ENCODE results near the gene EHD1. TPM values are rescaled to one million over a fixed set of nuclear protein-coding genes. Genes with fewer than 3 reads are reported as not detected.

Gene EHD1
- total and polyA plus RNA-seq, 2 donors (not counting 1 experiment from before 2014, with no cell fraction given) = 71.3 to 240 TPM

GRCh38 chr11:64883575-64883974, 5.2 kb upstream of the EHD1 start:
- Histone ChIP-seq H3K27me3 (ENCODE audit: control insufficient read depth, insufficient read depth, low read length) (no peaks in the 10 kb centered on the region), H3K79me2 (ENCODE audit: control insufficient read depth, insufficient read depth, low read length) (no peaks in the 10 kb centered on the region), H4K20me1 (ENCODE audit: control insufficient read depth, extremely low read depth, insufficient read depth, low read length) (no peaks in the 10 kb centered on the region), H3K9ac (ENCODE audit: insufficient read depth, low read length) (no peak overlapping the region), H2AFZ (ENCODE audit: low read length) (no peak overlapping the region), H3K4me2 (ENCODE audit: extremely low read depth, insufficient read depth, low read length) (no peak overlapping the region), H3K36me3 (ENCODE audit: control insufficient read depth, insufficient read depth, low read length) (no peaks in the 10 kb centered on the region), H3K4me3 (replicated peaks in 1 of 4; ENCODE audit: control extremely low read depth in 1 of 4, insufficient read depth in 1 of 4, low read depth in 3 of 4, low read length in 4 of 4) (no peak overlapping the region), H3K27ac (ENCODE audit: insufficient read depth, low read length) (no peak overlapping the region), H3K9me3 (ENCODE audit: control insufficient read depth, insufficient read depth, low read depth, low read length) (no peaks in the 10 kb centered on the region), H3K4me1 (ENCODE audit: control insufficient read depth, extremely low read depth, insufficient read depth, low read length) (peaks cover 7% of the 10 kb centered on the region)
- no peak for DNase-seq (ENCODE audit: low read depth in 2 of 2)
- TF ChIP-seq EZH2 (IDR thresholded peaks at IDR 0.05; ENCODE audit: low read length, missing control alignments) (no peak), CTCF (conservative IDR thresholded peaks at IDR 0.05 in 1 of 2, IDR thresholded peaks at IDR 0.05 in 1 of 2; ENCODE audit: low read depth in 1 of 2, low read length in 2 of 2) (no peak)

- Histone ChIP-seq H3K4me1 (ENCODE audit: control insufficient read depth, extremely low read depth, insufficient read depth, low read length) (peaks cover 4% of the 10 kb centered on the region), H3K9ac (ENCODE audit: insufficient read depth, low read length) (no peak overlapping the region), H3K9me3 (ENCODE audit: control insufficient read depth, insufficient read depth, low read depth, low read length) (no peaks in the 10 kb centered on the region), H3K27me3 (ENCODE audit: control insufficient read depth, insufficient read depth, low read length) (no peaks in the 10 kb centered on the region), H4K20me1 (ENCODE audit: control insufficient read depth, extremely low read depth, insufficient read depth, low read length) (no peaks in the 10 kb centered on the region), H3K36me3 (ENCODE audit: control insufficient read depth, insufficient read depth, low read length) (no peaks in the 10 kb centered on the region), H3K27ac (ENCODE audit: insufficient read depth, low read length) (no peak overlapping the region), H3K4me3 (replicated peaks in 1 of 4; ENCODE audit: control extremely low read depth in 1 of 4, insufficient read depth in 1 of 4, low read depth in 3 of 4, low read length in 4 of 4) (no peak overlapping the region), H3K4me2 (ENCODE audit: extremely low read depth, insufficient read depth, low read length) (no peak overlapping the region), H3K79me2 (ENCODE audit: control insufficient read depth, insufficient read depth, low read length) (peaks cover 11% of the 10 kb centered on the region), H2AFZ (ENCODE audit: low read length) (no peak overlapping the region)
- TF ChIP-seq CTCF (conservative IDR thresholded peaks at IDR 0.05 in 1 of 2, IDR thresholded peaks at IDR 0.05 in 1 of 2; ENCODE audit: low read depth in 1 of 2, low read length in 2 of 2) (no peak), EZH2 (IDR thresholded peaks at IDR 0.05; ENCODE audit: low read length, missing control alignments) (no peak)
- DNase-seq (ENCODE audit: low read depth in 2 of 2) = no peak
Observed at GRCh38 chr11:64882243-64882642, 3.8 kb upstream of the EHD1 start.

- Histone ChIP-seq H2AFZ (ENCODE audit: low read length) (no peak overlapping the region), H3K4me2 (ENCODE audit: extremely low read depth, insufficient read depth, low read length) (no peak overlapping the region), H3K79me2 (ENCODE audit: control insufficient read depth, insufficient read depth, low read length) (peaks cover 19% of the 10 kb centered on the region), H4K20me1 (ENCODE audit: control insufficient read depth, extremely low read depth, insufficient read depth, low read length) (no peaks in the 10 kb centered on the region), H3K4me3 (replicated peaks in 1 of 4; ENCODE audit: control extremely low read depth in 1 of 4, insufficient read depth in 1 of 4, low read depth in 3 of 4, low read length in 4 of 4) (no peak overlapping the region), H3K9me3 (ENCODE audit: control insufficient read depth, insufficient read depth, low read depth, low read length) (no peaks in the 10 kb centered on the region), H3K4me1 (ENCODE audit: control insufficient read depth, extremely low read depth, insufficient read depth, low read length) (peaks cover 4% of the 10 kb centered on the region), H3K36me3 (ENCODE audit: control insufficient read depth, insufficient read depth, low read length) (no peaks in the 10 kb centered on the region), H3K9ac (ENCODE audit: insufficient read depth, low read length) (no peak overlapping the region), H3K27me3 (ENCODE audit: control insufficient read depth, insufficient read depth, low read length) (no peaks in the 10 kb centered on the region), H3K27ac (ENCODE audit: insufficient read depth, low read length) (no peak overlapping the region)
- DNase-seq (ENCODE audit: low read depth in 2 of 2) = no peak
- TF ChIP-seq EZH2 (IDR thresholded peaks at IDR 0.05; ENCODE audit: low read length, missing control alignments) = no peak
- no peak for TF ChIP-seq CTCF (conservative IDR thresholded peaks at IDR 0.05 in 1 of 2, IDR thresholded peaks at IDR 0.05 in 1 of 2; ENCODE audit: low read depth in 1 of 2, low read length in 2 of 2)
Observed at GRCh38 chr11:64881476-64881875, 3.1 kb upstream of the EHD1 start.

Measured in fibroblast of lung (primary cell).